HepG2 (cell line): Measurements from ENCODE around the gene C19orf73. TPM values are rescaled to one million over a fixed set of nuclear protein-coding genes. Genes with fewer than 3 reads are reported as not detected.

Source experiments
- BHLHE40 ChIP-seq: IDR thresholded peaks from 2 replicates; pipeline ENCODE4 v1.6.1; 2011; ENCODE audit warnings: low read length, improper control_type of control experiment
- HNRNPL ChIP-seq: fragments of 200-400 bp; formaldehyde crosslinking; IDR thresholded peaks from 2 replicates; pipeline ENCODE4 v1.6.1; 2017; ENCODE audit warnings: mild to moderate bottlenecking, low read depth, low read length
- SIN3A ChIP-seq: IDR thresholded peaks from 2 replicates; pipeline ENCODE4 v1.6.1; 2011; ENCODE audit warnings: low read depth, mild to moderate bottlenecking, control low read depth, low read length, borderline replicate concordance
- TSC22D2 ChIP-seq: sonication (generic); formaldehyde crosslinking; IDR thresholded peaks from 2 replicates; pipeline ENCODE4 v1.5.1; 2020; ENCODE audit warnings: missing genetic modification reagents, mild to moderate bottlenecking, borderline replicate concordance
- ZNF335 ChIP-seq: sonication (generic); formaldehyde crosslinking; IDR thresholded peaks from 2 replicates; pipeline ENCODE4 v1.4.0; 2020; ENCODE audit warnings: missing genetic modification reagents
- ZNF432 ChIP-seq: sonication (generic); formaldehyde crosslinking; IDR thresholded peaks from 2 replicates; pipeline ENCODE4 v1.5.0; 2020; ENCODE audit warnings: missing genetic modification reagents, mild to moderate bottlenecking, borderline replicate concordance
- ZNF552 ChIP-seq: sonication (generic); formaldehyde crosslinking; IDR thresholded peaks from 2 replicates; pipeline ENCODE4 v1.9.0; 2022; ENCODE audit warnings: missing genetic modification reagents, mild to moderate bottlenecking, borderline replicate concordance
- ZNF563 ChIP-seq: sonication (generic); formaldehyde crosslinking; IDR thresholded peaks from 2 replicates; pipeline ENCODE4 v1.8.0; 2022; ENCODE audit warnings: mild to moderate bottlenecking, moderate library complexity, missing genetic modification reagents
- polyA plus RNA-seq, 8 experiments: library from polyadenylated mRNA; depleted of rRNA in 3 of 8; stranded (reverse) in 7 of 8; unstranded in 1 of 8; fragments of >200 nt; fragmentation: Illumina TruSeq in 4 of 8; extraction: Trizol in 4 of 8; gene quantifications; 2 replicates each; pipeline versions ENCODE4 v1.2.1 to v1.2.3, GENCODE V29; 2011 to 2016; ENCODE audit warnings: low read depth in 4 of 8, missing spikeins in 1 of 8, mixed read lengths in 1 of 8; ENCODE audit not compliant: insufficient read depth in 1 of 8
- total RNA-seq, 5 experiments: library from RNA; depleted of rRNA; stranded (reverse); fragments of >200 nt; fragmentation: Illumina TruSeq; extraction: Trizol; gene quantifications; 2 replicates each; pipeline ENCODE4 v1.2.3, GENCODE V29; 2016; ENCODE audit warnings: low read depth in 1 of 5
- TF ChIP-seq, protein P1 (sequence below): sonication (generic); formaldehyde crosslinking; IDR thresholded peaks from 2 replicates; pipeline ENCODE4 v1.8.1; 2023; ENCODE audit warnings: missing genetic modification reagents, inconsistent platforms, borderline replicate concordance
- TF ChIP-seq, protein P2 (sequence below): sonication (generic); formaldehyde crosslinking; IDR thresholded peaks from 2 replicates; pipeline ENCODE4 v1.4.0; 2020; ENCODE audit warnings: missing genetic modification reagents, borderline replicate concordance
- TF ChIP-seq, protein P3 (sequence below): sonication (generic); formaldehyde crosslinking; conservative IDR thresholded peaks from 2 replicates; pipeline ENCODE4 v1.8.1; 2023; ENCODE audit warnings: missing genetic modification reagents
- TF ChIP-seq, protein P4 (sequence below): sonication (generic); formaldehyde crosslinking; IDR thresholded peaks from 2 replicates; pipeline ENCODE4 v1.9.0; 2021; ENCODE audit warnings: missing genetic modification reagents, mild to moderate bottlenecking, borderline replicate concordance
- TF ChIP-seq, protein P5 (sequence below): sonication (generic); formaldehyde crosslinking; conservative IDR thresholded peaks from 2 replicates; pipeline ENCODE4 v1.4.0; 2020; ENCODE audit warnings: mild to moderate bottlenecking, missing genetic modification reagents, moderate library complexity

C19orf73 gene
- total and polyA plus RNA-seq, 2 of the 13 experiments (the other 11 are each of a cell fraction or from before 2014, with no cell fraction given): 1.4 to 1.5 TPM

DNA sequence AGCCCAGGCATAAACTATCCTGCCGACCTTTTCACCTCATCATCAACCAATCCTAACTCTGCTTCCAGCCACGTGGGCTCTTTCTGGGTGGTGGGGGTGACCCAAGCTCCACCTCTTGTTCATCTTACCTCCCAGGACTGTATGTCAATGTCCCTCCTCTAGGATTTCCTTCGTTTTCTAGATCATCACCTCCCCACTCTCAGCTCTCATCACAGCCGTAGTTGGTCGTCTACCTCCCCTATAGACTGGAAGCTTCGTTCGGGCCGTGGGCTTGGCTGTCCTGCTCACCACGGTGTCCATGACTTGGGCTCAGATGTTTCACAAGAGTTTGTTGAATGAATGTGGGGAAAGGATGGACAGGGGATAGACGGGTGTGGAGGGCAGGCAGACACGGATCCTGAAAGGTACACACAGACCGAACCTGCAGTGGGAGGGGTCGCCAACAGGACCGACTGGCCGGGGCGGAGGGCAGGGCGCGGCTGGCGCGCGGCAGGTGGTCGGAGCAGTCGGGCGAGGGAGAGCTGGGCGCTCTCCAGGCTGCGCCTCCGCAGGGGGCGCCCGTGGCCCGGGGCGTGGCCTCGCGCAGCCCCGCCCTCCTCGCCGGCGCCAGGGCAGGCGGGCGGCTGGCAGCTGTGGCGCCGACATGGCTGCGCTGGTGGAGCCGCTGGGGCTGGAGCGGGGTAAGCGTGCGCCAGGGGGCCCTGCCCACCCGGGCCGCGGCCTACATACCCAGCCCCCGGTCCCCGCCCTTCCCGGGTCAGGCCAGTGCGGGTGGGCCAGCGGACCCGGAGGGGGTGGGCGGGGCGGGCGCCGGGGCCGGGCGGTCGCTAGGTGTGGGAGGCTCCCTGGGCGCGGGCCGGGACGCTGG lies 4.9 kb downstream of the C19orf73 start, which contains the start of gene LIN7B (continued):
- TF ChIP-seq ZNF552 (CRISPR knock-in tag) (0 out of 2 replicates have a peak, but pooled peaks have one; percentile 2), ZNF335 (CRISPR knock-in tag) (no peak), BHLHE40 (no peak), HNRNPL (no peak), ZNF563 (CRISPR knock-in tag) (peak; percentile 81), ZNF432 (no peak), SIN3A (peak; percentile 68; the same call in 1 of the 2 replicates), TSC22D2 (CRISPR knock-in tag) (0 out of 2 replicates have a peak, but pooled peaks have one; percentile 46)
- TF ChIP-seq, protein P1, sequence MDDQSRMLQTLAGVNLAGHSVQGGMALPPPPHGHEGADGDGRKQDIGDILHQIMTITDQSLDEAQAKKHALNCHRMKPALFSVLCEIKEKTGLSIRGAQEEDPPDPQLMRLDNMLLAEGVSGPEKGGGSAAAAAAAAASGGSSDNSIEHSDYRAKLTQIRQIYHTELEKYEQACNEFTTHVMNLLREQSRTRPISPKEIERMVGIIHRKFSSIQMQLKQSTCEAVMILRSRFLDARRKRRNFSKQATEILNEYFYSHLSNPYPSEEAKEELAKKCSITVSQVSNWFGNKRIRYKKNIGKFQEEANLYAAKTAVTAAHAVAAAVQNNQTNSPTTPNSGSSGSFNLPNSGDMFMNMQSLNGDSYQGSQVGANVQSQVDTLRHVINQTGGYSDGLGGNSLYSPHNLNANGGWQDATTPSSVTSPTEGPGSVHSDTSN (CRISPR knock-in tag): no peak
- TF ChIP-seq, protein P2, sequence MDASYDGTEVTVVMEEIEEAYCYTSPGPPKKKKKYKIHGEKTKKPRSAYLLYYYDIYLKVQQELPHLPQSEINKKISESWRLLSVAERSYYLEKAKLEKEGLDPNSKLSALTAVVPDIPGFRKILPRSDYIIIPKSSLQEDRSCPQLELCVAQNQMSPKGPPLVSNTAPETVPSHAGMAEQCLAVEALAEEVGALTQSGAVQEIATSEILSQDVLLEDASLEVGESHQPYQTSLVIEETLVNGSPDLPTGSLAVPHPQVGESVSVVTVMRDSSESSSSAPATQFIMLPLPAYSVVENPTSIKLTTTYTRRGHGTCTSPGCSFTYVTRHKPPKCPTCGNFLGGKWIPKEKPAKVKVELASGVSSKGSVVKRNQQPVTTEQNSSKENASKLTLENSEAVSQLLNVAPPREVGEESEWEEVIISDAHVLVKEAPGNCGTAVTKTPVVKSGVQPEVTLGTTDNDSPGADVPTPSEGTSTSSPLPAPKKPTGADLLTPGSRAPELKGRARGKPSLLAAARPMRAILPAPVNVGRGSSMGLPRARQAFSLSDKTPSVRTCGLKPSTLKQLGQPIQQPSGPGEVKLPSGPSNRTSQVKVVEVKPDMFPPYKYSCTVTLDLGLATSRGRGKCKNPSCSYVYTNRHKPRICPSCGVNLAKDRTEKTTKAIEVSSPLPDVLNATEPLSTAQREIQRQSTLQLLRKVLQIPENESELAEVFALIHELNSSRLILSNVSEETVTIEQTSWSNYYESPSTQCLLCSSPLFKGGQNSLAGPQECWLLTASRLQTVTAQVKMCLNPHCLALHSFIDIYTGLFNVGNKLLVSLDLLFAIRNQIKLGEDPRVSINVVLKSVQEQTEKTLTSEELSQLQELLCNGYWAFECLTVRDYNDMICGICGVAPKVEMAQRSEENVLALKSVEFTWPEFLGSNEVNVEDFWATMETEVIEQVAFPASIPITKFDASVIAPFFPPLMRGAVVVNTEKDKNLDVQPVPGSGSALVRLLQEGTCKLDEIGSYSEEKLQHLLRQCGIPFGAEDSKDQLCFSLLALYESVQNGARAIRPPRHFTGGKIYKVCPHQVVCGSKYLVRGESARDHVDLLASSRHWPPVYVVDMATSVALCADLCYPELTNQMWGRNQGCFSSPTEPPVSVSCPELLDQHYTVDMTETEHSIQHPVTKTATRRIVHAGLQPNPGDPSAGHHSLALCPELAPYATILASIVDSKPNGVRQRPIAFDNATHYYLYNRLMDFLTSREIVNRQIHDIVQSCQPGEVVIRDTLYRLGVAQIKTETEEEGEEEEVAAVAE (CRISPR knock-in tag): peak; percentile 65; the same call in 1 of the 2 replicates
- TF ChIP-seq, protein P3, sequence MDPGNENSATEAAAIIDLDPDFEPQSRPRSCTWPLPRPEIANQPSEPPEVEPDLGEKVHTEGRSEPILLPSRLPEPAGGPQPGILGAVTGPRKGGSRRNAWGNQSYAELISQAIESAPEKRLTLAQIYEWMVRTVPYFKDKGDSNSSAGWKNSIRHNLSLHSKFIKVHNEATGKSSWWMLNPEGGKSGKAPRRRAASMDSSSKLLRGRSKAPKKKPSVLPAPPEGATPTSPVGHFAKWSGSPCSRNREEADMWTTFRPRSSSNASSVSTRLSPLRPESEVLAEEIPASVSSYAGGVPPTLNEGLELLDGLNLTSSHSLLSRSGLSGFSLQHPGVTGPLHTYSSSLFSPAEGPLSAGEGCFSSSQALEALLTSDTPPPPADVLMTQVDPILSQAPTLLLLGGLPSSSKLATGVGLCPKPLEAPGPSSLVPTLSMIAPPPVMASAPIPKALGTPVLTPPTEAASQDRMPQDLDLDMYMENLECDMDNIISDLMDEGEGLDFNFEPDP (CRISPR knock-in tag): no peak
- TF ChIP-seq, protein P4, sequence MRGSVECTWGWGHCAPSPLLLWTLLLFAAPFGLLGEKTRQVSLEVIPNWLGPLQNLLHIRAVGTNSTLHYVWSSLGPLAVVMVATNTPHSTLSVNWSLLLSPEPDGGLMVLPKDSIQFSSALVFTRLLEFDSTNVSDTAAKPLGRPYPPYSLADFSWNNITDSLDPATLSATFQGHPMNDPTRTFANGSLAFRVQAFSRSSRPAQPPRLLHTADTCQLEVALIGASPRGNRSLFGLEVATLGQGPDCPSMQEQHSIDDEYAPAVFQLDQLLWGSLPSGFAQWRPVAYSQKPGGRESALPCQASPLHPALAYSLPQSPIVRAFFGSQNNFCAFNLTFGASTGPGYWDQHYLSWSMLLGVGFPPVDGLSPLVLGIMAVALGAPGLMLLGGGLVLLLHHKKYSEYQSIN (CRISPR knock-in tag): no peak
- TF ChIP-seq, protein P5, sequence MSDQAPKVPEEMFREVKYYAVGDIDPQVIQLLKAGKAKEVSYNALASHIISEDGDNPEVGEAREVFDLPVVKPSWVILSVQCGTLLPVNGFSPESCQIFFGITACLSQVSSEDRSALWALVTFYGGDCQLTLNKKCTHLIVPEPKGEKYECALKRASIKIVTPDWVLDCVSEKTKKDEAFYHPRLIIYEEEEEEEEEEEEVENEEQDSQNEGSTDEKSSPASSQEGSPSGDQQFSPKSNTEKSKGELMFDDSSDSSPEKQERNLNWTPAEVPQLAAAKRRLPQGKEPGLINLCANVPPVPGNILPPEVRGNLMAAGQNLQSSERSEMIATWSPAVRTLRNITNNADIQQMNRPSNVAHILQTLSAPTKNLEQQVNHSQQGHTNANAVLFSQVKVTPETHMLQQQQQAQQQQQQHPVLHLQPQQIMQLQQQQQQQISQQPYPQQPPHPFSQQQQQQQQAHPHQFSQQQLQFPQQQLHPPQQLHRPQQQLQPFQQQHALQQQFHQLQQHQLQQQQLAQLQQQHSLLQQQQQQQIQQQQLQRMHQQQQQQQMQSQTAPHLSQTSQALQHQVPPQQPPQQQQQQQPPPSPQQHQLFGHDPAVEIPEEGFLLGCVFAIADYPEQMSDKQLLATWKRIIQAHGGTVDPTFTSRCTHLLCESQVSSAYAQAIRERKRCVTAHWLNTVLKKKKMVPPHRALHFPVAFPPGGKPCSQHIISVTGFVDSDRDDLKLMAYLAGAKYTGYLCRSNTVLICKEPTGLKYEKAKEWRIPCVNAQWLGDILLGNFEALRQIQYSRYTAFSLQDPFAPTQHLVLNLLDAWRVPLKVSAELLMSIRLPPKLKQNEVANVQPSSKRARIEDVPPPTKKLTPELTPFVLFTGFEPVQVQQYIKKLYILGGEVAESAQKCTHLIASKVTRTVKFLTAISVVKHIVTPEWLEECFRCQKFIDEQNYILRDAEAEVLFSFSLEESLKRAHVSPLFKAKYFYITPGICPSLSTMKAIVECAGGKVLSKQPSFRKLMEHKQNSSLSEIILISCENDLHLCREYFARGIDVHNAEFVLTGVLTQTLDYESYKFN (CRISPR knock-in tag): peak; percentile 31; the same call in 1 of the 2 replicates
